ENCODE results near the gene RGL1. TPM values are rescaled to one million over a fixed set of nuclear protein-coding genes. Genes with fewer than 3 reads are reported as not detected.

The RGL1 gene
- total RNA-seq, 4 donors from 2014 or later: 4.0 to 5.1 (median 4.8) TPM

DNA sequence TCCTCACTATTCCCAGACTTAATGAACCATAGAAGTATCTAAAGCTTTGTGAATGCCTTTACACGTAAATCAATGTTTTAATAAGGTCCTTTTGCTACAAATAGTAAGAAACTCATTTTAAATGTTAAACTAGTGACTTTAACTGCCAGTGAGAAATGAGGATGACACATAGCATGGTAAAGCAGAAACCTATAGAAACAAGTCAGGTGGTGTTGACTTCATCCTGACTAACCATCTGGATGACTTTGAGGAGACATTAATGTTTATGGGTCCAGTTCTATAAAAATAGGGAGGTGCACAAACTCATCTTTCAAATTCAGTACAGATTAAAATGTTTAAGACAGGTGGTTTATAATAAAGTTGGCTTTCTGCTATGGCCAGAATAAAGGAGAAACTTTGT, 147.2 kb downstream of the RGL1 start:
- Histone ChIP-seq H3K9me3 (no peaks in the 10 kb centered on the region), H3K4me3 (no peak overlapping the region), H3K36me3 (peaks cover 0 to 5% of the 10 kb centered on the region in 2 donors), H3K4me1 (peaks cover 0 to 6% of the 10 kb centered on the region in 2 donors), H3K27me3 (no peaks in the 10 kb centered on the region), H3K27ac (peak overlapping the region in 2 of 4 donors; percentile 50 to 62)
- ATAC-seq: no peak
- intact Hi-C loops (cut with DNase I; ENCODE audit: low total_unique reads): no loop called here
- in situ Hi-C loops (cut with MboI; ENCODE audit: low sequenced_read_pairs in 4 of 4): no loop called here
- TF ChIP-seq POLR2A (IDR thresholded peaks at IDR 0.05): no peak
- TF ChIP-seq, protein P1, sequence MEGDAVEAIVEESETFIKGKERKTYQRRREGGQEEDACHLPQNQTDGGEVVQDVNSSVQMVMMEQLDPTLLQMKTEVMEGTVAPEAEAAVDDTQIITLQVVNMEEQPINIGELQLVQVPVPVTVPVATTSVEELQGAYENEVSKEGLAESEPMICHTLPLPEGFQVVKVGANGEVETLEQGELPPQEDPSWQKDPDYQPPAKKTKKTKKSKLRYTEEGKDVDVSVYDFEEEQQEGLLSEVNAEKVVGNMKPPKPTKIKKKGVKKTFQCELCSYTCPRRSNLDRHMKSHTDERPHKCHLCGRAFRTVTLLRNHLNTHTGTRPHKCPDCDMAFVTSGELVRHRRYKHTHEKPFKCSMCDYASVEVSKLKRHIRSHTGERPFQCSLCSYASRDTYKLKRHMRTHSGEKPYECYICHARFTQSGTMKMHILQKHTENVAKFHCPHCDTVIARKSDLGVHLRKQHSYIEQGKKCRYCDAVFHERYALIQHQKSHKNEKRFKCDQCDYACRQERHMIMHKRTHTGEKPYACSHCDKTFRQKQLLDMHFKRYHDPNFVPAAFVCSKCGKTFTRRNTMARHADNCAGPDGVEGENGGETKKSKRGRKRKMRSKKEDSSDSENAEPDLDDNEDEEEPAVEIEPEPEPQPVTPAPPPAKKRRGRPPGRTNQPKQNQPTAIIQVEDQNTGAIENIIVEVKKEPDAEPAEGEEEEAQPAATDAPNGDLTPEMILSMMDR (IDR thresholded peaks at IDR 0.05 in 4 of 5, conservative IDR thresholded peaks at IDR 0.05 in 1 of 5): no peak
- no peak for DNase-seq

DNA sequence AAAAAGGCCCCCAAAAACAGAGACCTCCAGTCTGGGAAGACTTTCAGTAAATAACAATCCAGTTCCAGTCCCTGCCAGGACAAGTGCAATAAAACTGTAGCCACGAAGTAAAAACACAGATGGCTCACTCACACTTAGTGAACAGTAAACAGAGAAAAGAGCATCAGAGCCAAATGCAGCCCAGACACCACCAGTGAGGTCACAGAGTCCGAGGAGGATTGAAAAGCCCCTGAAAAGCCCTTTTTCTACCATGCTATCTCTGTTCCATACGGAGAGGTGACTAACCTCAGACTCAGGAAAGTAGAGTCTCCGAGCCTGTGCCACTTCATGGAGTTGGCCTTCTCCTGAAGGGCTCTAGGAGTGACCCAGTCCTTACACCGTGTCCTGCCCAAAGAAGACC, 148.1 kb downstream of the RGL1 start:
- no peak for DNase-seq
- Histone ChIP-seq H3K27me3 (no peaks in the 10 kb centered on the region), H3K36me3 (peaks cover 0 to 5% of the 10 kb centered on the region in 2 donors), H3K4me1 (peaks cover 0 to 9% of the 10 kb centered on the region in 2 donors), H3K27ac (peak overlapping the region; percentile 36 to 66 (median 56)), H3K4me3 (no peak overlapping the region), H3K9me3 (no peaks in the 10 kb centered on the region)
- TF ChIP-seq, protein P1 (IDR thresholded peaks at IDR 0.05 in 4 of 5, conservative IDR thresholded peaks at IDR 0.05 in 1 of 5): no peak
- TF ChIP-seq POLR2A (IDR thresholded peaks at IDR 0.05): no peak
- intact Hi-C loops (cut with DNase I; ENCODE audit: low total_unique reads): no loop called here
- in situ Hi-C loops (cut with MboI; ENCODE audit: low sequenced_read_pairs in 4 of 4): no loop called here
- peak in 1 of 2 donors; percentile 43 for ATAC-seq

DNA sequence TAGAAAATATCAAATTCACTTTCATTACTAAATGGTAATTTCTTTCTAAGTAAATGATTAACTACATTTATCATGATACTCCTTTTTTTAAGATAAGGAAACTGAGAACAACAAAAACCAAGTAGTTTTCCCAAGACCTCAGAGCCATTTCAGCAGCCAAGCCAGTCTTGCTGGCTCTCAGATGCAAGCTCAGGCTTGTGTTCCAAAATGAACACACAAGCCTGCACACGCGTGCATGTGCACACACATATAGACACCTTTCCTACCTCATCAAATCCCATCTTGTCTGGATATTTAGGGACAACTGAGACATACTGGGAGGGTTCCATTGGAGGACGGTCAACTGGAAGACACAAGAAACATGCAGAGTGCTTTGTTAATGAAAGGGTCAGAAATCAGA, 149.6 kb downstream of the RGL1 start:
- ATAC-seq: no peak
- Histone ChIP-seq H3K9me3 (no peaks in the 10 kb centered on the region), H3K27ac (no peak overlapping the region), H3K27me3 (no peaks in the 10 kb centered on the region), H3K4me3 (no peak overlapping the region), H3K36me3 (peaks cover 0 to 5% of the 10 kb centered on the region in 2 donors), H3K4me1 (peaks cover 0 to 12% of the 10 kb centered on the region in 2 donors)
- in situ Hi-C loops (cut with MboI; ENCODE audit: low sequenced_read_pairs in 4 of 4) (no loop called here), intact Hi-C loops (cut with DNase I; ENCODE audit: low total_unique reads) (no loop called here)
- no peak for TF ChIP-seq POLR2A (IDR thresholded peaks at IDR 0.05)
- TF ChIP-seq, protein P1 (IDR thresholded peaks at IDR 0.05 in 4 of 5, conservative IDR thresholded peaks at IDR 0.05 in 1 of 5): no peak
- DNase-seq: no peak

DNA sequence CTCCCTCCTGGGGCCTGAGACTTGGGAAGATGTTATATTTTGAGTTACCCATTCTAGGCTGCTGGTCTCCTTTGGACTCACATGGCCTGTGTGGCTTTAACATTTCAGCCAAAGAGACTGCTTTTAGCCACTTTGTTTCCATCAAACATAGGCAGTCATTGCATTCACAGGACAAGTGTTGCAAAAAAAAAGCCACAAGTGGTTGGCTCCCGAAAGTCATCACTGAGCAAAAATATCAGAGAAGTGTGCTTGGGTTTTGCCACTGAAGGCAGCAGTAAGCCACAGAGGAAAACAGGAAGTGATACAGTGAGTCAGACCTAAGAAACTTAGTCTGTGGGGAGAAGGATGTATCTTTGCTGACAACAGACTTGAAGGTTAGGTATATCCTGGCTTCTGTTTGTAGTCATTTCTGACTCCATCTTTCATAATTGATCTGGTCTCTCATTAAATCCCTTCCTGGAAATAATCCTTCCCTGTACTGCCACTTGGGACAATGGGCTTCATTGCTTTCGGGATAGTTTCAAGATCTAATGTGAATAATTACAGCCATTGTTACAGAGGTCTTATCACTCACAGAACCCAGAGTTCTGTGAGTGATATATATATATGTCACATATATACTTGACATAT, 151.8 kb downstream of the RGL1 start:
- H3K27me3 ChIP-seq: no peaks in the 10 kb centered on the region

DNA sequence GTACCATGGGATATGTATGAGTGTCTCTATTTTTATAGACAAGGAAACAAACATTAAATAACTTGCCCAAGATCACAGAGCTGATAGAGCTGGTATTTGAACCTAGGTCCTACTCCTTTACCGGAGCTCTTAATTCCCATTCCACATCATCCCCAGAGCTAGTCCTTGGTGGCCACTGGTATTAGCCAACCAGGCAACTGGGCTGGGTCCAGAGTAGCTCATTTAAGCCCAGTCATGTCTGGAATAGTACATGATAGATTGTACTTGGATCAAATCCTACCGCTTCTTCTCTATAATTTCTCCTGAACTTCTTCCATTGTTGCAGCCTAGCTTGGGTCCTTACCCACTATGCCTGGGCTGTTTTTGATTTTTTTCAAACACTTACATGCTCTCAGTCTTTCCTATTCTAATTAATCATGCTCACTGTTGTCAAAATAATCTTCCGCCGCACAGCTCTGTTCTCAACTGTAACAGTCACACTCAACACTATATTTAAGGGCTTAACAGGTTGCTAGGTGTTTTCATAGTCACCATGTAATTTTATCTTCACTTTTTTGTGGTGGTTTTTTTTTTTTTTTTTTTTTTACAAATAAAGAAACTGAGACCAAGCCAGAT, 152.4 kb downstream of the RGL1 start:
- TF ChIP-seq POLR2A (IDR thresholded peaks at IDR 0.05): no peak
- TF ChIP-seq, protein P1 (IDR thresholded peaks at IDR 0.05 in 4 of 5, conservative IDR thresholded peaks at IDR 0.05 in 1 of 5): no peak
- H3K27me3 ChIP-seq: no peaks in the 10 kb centered on the region
- no peak overlapping the region for H3K4me3 ChIP-seq
- H3K9me3 ChIP-seq: no peaks in the 10 kb centered on the region
- ATAC-seq: no peak
- intact Hi-C loops (cut with DNase I; ENCODE audit: low total_unique reads) (no loop called here), in situ Hi-C loops (cut with MboI; ENCODE audit: low sequenced_read_pairs in 4 of 4) (no loop called here)
- H3K27ac ChIP-seq: peak overlapping the region; percentile 41 to 69 (median 51)
- no peaks in the 10 kb centered on the region for H3K36me3 ChIP-seq
- DNase-seq: no peak
- peaks cover 0 to 11% of the 10 kb centered on the region in 2 donors for H3K4me1 ChIP-seq

More for the DNA sequence above, 151.8 kb downstream of the RGL1 start:
- ATAC-seq (peak; percentile 75 to 83), DNase-seq (peak in 1 of 2 donors; percentile 39)
- TF ChIP-seq POLR2A (IDR thresholded peaks at IDR 0.05): no peak
- Histone ChIP-seq H3K4me3 (no peak overlapping the region), H3K4me1 (peaks cover 0 to 12% of the 10 kb centered on the region in 2 donors), H3K9me3 (no peaks in the 10 kb centered on the region), H3K36me3 (no peaks in the 10 kb centered on the region), H3K27ac (peak overlapping the region; percentile 43 to 69 (median 56))
- in situ Hi-C loops (cut with MboI; ENCODE audit: low sequenced_read_pairs in 4 of 4): no loop called here
- intact Hi-C loops (cut with DNase I; ENCODE audit: low total_unique reads): no loop called here
